NOMO-1 (cell line): Measurements from ENCODE around the gene SCYGR7.
"Not testable (repeated sequence)": the region's sequence is repeated elsewhere in the genome, so short reads cannot be mapped to it uniquely, and the experiment has no call there.

Experiments used
- DNase-seq, 2 experiments: peaks; one replicate each; lab custom pipeline; 2025; ENCODE audit not compliant: unreplicated experiment in 2 of 2; lab: John Stamatoyannopoulos, UW

Gene SCYGR7

GRCh38 chr2:227756261-227756660, 28.1 kb downstream of the SCYGR7 start:
- DNase-seq, result not testable (repeated sequence)

- no peak for DNase-seq
Observed at GRCh38 chr2:227759411-227760118, 31.4 kb downstream of the SCYGR7 start.

- peak in 1 of 2 experiments; percentile 17 for DNase-seq
Observed at GRCh38 chr2:227761740-227762476, 33.8 kb downstream of the SCYGR7 start.

- no peak for DNase-seq
Observed at GRCh38 chr2:227765788-227766372, 37.7 kb downstream of the SCYGR7 start.

- DNase-seq, result peak; percentile 32 to 69
Observed at GRCh38 chr2:227766373-227766883, 38.3 kb downstream of the SCYGR7 start.

GRCh38 chr2:227767830-227768229, 39.7 kb downstream of the SCYGR7 start:
- no peak for DNase-seq

GRCh38 chr2:227772197-227772661, 44.1 kb downstream of the SCYGR7 start:
- no peak for DNase-seq

GRCh38 chr2:227772932-227773331, 44.8 kb downstream of the SCYGR7 start:
- DNase-seq, result no peak

GRCh38 chr2:227774011-227774624, 46.0 kb downstream of the SCYGR7 start:
- peak in 1 of 2 experiments; percentile 18 for DNase-seq

GRCh38 chr2:227774895-227775842, 47.0 kb downstream of the SCYGR7 start:
- no peak for DNase-seq
